D721Med (cell line): ENCODE results near the gene BOLA2B.

ENCODE experiments used
- DNase-seq: peaks from one replicate; pipeline ENCODE4 v3.0.0; 2011; ENCODE audit warnings: low spot score; ENCODE audit not compliant: insufficient read length
- FAIRE-seq: peaks from 2 replicates; lab custom pipeline; 2011; peaks lifted over from hg19 to GRCh38; lab: Jason Lieb, UNC
- CTCF ChIP-seq: IDR thresholded peaks from 2 replicates; pipeline ENCODE4 v1.5.1; 2012; ENCODE audit warnings: mild to moderate bottlenecking, control low read depth; ENCODE audit not compliant: insufficient read depth; ENCODE audit errors: missing control alignments

Gene BOLA2B

GRCh38 chr16:30187556-30187865 is 6.0 kb downstream of the BOLA2B start:
- TF ChIP-seq CTCF = no peak
- DNase-seq (no peak), FAIRE-seq (no peak)

GRCh38 chr16:30186782-30187555 is 6.5 kb downstream of the BOLA2B start:
- DNase-seq = no peak

GRCh38 chr16:30186444-30186781 is 7.1 kb downstream of the BOLA2B start:
- FAIRE-seq (no peak), DNase-seq (no peak)
- TF ChIP-seq CTCF = no peak

More at GRCh38 chr16:30186782-30187555, 6.5 kb downstream of the BOLA2B start:
- no peak for TF ChIP-seq CTCF
- FAIRE-seq = no peak

- no peak for DNase-seq
- no peak for TF ChIP-seq CTCF
- FAIRE-seq = no peak
Measured at GRCh38 chr16:30185683-30186421, 7.6 kb downstream of the BOLA2B start.

GRCh38 chr16:30184891-30185682 is 8.4 kb downstream of the BOLA2B start:
- FAIRE-seq = no peak

GRCh38 chr16:30184096-30184890 is 9.2 kb downstream of the BOLA2B start:
- no peak for TF ChIP-seq CTCF
- no peak for FAIRE-seq
- DNase-seq = no peak

More at GRCh38 chr16:30184891-30185682, 8.4 kb downstream of the BOLA2B start:
- TF ChIP-seq CTCF = no peak
- no peak for DNase-seq
